DOHH2 (cell line): ENCODE measurements around the gene ALG1.
"Not testable (repeated sequence)": the region's sequence is repeated elsewhere in the genome, so short reads cannot be mapped to it uniquely, and the experiment has no call there.

ENCODE experiments used
- EZH2phosphoT487 ChIP-seq: fragments of 200-600 bp; sonication (generic); IDR thresholded peaks from 2 replicates; pipeline ENCODE4 v1.6.1; 2017; ENCODE audit warnings: borderline replicate concordance, mild to moderate bottlenecking, antibody characterized with exemption, low read length, moderate library complexity, mixed read lengths
- TF ChIP-seq, protein P1 (sequence below): fragments of 200-600 bp; sonication (generic); IDR thresholded peaks from one replicate; pipeline ENCODE4 v1.5.1; 2014; ENCODE audit warnings: antibody characterized with exemption, mild to moderate bottlenecking, low read depth, low read length; ENCODE audit not compliant: poor library complexity, severe bottlenecking

DNA sequence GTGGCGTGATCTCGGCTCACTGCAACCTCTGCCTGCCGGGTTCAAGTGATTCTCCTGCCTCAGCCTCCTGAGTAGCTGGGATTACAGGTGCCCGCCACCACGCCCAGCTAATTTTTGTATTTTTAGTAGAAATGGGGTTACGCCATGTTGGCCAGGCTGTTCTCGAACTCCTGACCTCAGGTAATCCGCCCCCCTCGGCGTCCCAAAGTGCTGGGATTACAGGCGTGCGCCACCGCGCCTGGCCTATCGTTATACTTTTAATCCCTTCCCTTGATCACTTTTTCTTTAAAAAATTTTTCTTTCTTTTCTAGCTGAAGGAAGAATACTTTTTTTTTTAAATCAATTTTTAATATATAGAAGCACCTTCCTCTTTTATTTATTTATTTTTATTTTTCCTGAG lies 2.1 kb downstream of the ALG1 start:
- TF ChIP-seq, protein P1, sequence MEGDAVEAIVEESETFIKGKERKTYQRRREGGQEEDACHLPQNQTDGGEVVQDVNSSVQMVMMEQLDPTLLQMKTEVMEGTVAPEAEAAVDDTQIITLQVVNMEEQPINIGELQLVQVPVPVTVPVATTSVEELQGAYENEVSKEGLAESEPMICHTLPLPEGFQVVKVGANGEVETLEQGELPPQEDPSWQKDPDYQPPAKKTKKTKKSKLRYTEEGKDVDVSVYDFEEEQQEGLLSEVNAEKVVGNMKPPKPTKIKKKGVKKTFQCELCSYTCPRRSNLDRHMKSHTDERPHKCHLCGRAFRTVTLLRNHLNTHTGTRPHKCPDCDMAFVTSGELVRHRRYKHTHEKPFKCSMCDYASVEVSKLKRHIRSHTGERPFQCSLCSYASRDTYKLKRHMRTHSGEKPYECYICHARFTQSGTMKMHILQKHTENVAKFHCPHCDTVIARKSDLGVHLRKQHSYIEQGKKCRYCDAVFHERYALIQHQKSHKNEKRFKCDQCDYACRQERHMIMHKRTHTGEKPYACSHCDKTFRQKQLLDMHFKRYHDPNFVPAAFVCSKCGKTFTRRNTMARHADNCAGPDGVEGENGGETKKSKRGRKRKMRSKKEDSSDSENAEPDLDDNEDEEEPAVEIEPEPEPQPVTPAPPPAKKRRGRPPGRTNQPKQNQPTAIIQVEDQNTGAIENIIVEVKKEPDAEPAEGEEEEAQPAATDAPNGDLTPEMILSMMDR, result not testable (repeated sequence)
- TF ChIP-seq EZH2phosphoT487, result not testable (repeated sequence)
